Activated CD4-positive, CD25-positive, alpha-beta regulatory T cell treated with anti-CD3 and anti-CD28 coated beads, Interleukin-2, amount 50 U/mL, for 24 hours (primary cell): ENCODE results near the gene CUX1.
"Not testable (repeated sequence)": the region's sequence is repeated elsewhere in the genome, so short reads cannot be mapped to it uniquely, and the experiment has no call there.

Source experiments
- ATAC-seq, 2 donors: fragments of 150-1000 bp; cut with Tn5 transposase; one replicate each; pipeline ENCODE4 v1.10.0; 2021; ENCODE audit warnings: mild to moderate bottlenecking in 1 of 2, moderate library complexity in 1 of 2

CUX1 gene

GRCh38 chr7:101871351-101871750 is 53.9 kb downstream of the CUX1 start:
- ATAC-seq, result no peak

- no peak for ATAC-seq
Observed at GRCh38 chr7:101874028-101874427, 56.6 kb downstream of the CUX1 start.

GRCh38 chr7:101875283-101875846 is 57.9 kb downstream of the CUX1 start:
- ATAC-seq, result no peak

- no peak for ATAC-seq
Observed at GRCh38 chr7:101877882-101878591, 60.6 kb downstream of the CUX1 start.

GRCh38 chr7:101878938-101879337 is 61.5 kb downstream of the CUX1 start:
- ATAC-seq, result no peak

GRCh38 chr7:101879565-101879964 is 62.1 kb downstream of the CUX1 start:
- ATAC-seq, result no peak

GRCh38 chr7:101880282-101881054 is 63.0 kb downstream of the CUX1 start:
- ATAC-seq, result no peak

GRCh38 chr7:101882005-101882421 is 64.6 kb downstream of the CUX1 start:
- ATAC-seq, result no peak

GRCh38 chr7:101882595-101883564 is 65.5 kb downstream of the CUX1 start:
- no peak for ATAC-seq

GRCh38 chr7:101884671-101885596 is 67.5 kb downstream of the CUX1 start:
- no peak for ATAC-seq

GRCh38 chr7:101885597-101885955 is 68.2 kb downstream of the CUX1 start:
- no peak for ATAC-seq

GRCh38 chr7:101887352-101887751 is 69.9 kb downstream of the CUX1 start:
- ATAC-seq, result not testable (repeated sequence)

GRCh38 chr7:101888564-101888963 is 71.1 kb downstream of the CUX1 start:
- ATAC-seq, result not testable (repeated sequence)

GRCh38 chr7:101890749-101891523 is 73.5 kb downstream of the CUX1 start:
- ATAC-seq, result no peak

- ATAC-seq, result no peak
Observed at GRCh38 chr7:101891936-101892640, 74.7 kb downstream of the CUX1 start.

- ATAC-seq, result no peak
Observed at GRCh38 chr7:101893341-101894082, 76.1 kb downstream of the CUX1 start.

GRCh38 chr7:101896316-101896715 is 78.9 kb downstream of the CUX1 start:
- no peak for ATAC-seq

GRCh38 chr7:101896941-101897340 is 79.5 kb downstream of the CUX1 start:
- no peak for ATAC-seq

- ATAC-seq, result no peak
Observed at GRCh38 chr7:101898106-101898505, 80.7 kb downstream of the CUX1 start.
